H1 (cell line): Measurements from ENCODE around the gene CDH16. TPM values are rescaled to one million over a fixed set of nuclear protein-coding genes. Genes with fewer than 3 reads are reported as not detected.

Experiments
- CTCF ChIA-PET: fragments of 300-600 bp; sonication (Branson Sonifier 250); formaldehyde crosslinking; loops from one replicate; lab custom pipeline; 2021; ENCODE audit not compliant: partially characterized antibody; lab: Charles Lee
- POLR2A ChIA-PET: fragments of 300-600 bp; sonication (Branson Sonifier 250); formaldehyde crosslinking; loops from one replicate; lab custom pipeline; 2021; ENCODE audit warnings: inconsistent platforms; ENCODE audit not compliant: partially characterized antibody; lab: Charles Lee
- DNase-seq, 2 experiments: peaks; one replicate each; pipeline versions ENCODE4 v3.0.0 to v3.0.0-alpha.2; 2010 to 2022; ENCODE audit warnings: low spot score in 2 of 2, low read depth in 1 of 2, mixed read lengths in 1 of 2
- FAIRE-seq: peaks from 2 replicates; lab custom pipeline; 2011; peaks lifted over from hg19 to GRCh38; lab: Jason Lieb, UNC
- H2AFZ ChIP-seq: 2 replicates; pipeline ENCODE4 v1.8.1; 2012; ENCODE audit warnings: low read length, inconsistent platforms
- H2AK5ac ChIP-seq: 2 replicates; pipeline ENCODE4 v1.6.1; 2013; ENCODE audit warnings: low read depth, low read length
- H2BK120ac ChIP-seq: replicated peaks from 2 replicates; pipeline ENCODE3; 2013; ENCODE audit warnings: low read depth, low read length, inconsistent platforms
- H2BK12ac ChIP-seq: 2 replicates; pipeline ENCODE4 v1.6.1; 2013; ENCODE audit warnings: low read depth, low read length
- H2BK15ac ChIP-seq: 2 replicates; pipeline ENCODE4 v1.6.1; 2013; ENCODE audit warnings: low read length
- H2BK20ac ChIP-seq: 2 replicates; pipeline ENCODE4 v1.6.1; 2013; ENCODE audit warnings: low read length
- H2BK5ac ChIP-seq: 2 replicates; pipeline ENCODE4 v1.6.1; 2013; ENCODE audit warnings: low read depth, low read length
- H3K14ac ChIP-seq: 2 replicates; pipeline ENCODE4 v1.6.1; 2013; ENCODE audit warnings: inconsistent platforms; ENCODE audit not compliant: insufficient read length
- H3K18ac ChIP-seq: 2 replicates; pipeline ENCODE4 v1.6.1; 2013; ENCODE audit warnings: low read length; ENCODE audit errors: extremely low read depth
- H3K23ac ChIP-seq: 2 replicates; pipeline ENCODE4 v1.6.1; 2013; ENCODE audit warnings: inconsistent platforms; ENCODE audit not compliant: insufficient read length
- H3K23me2 ChIP-seq: 2 replicates; pipeline ENCODE4 v1.6.1; 2013; ENCODE audit warnings: low read depth, low read length
- H3K27ac ChIP-seq: 2 replicates; pipeline ENCODE4 v1.6.1; 2011; ENCODE audit warnings: low read depth, low read length, inconsistent platforms
- H3K27me3 ChIP-seq, 4 experiments: replicated peaks in 1 of 4; 1 replicate in 1 of 4; 2 replicates in 3 of 4; pipeline versions ENCODE4 v1.6.1 to v1.8.1; 2011 to 2013; ENCODE audit warnings: low read length in 3 of 4, mild to moderate bottlenecking in 3 of 4, inconsistent platforms in 2 of 4, mixed read lengths in 2 of 4, moderate library complexity in 1 of 4; ENCODE audit not compliant: control insufficient read depth in 3 of 4, insufficient read depth in 3 of 4; ENCODE audit errors: extremely low read depth in 1 of 4
- H3K36me3 ChIP-seq, 4 experiments: 2 replicates each; pipeline versions ENCODE4 v1.6.1 to v1.8.1; 2011 to 2013; ENCODE audit warnings: mild to moderate bottlenecking in 4 of 4, low read length in 3 of 4, moderate library complexity in 2 of 4, control low read depth in 1 of 4, inconsistent platforms in 1 of 4; ENCODE audit not compliant: insufficient read depth in 4 of 4, control insufficient read depth in 2 of 4
- H3K4ac ChIP-seq: replicated peaks from 2 replicates; pipeline ENCODE3; 2013; ENCODE audit warnings: low read length, low read depth, mixed read lengths, inconsistent platforms; ENCODE audit not compliant: insufficient read length
- H3K4me1 ChIP-seq, 4 experiments: replicated peaks in 1 of 4; 1 replicate in 1 of 4; 2 replicates in 3 of 4; pipeline versions ENCODE4 v1.6.1 to v1.8.1; 2011 to 2013; ENCODE audit warnings: low read length in 3 of 4, inconsistent platforms in 2 of 4, mixed read lengths in 1 of 4; ENCODE audit not compliant: insufficient read depth in 4 of 4, control insufficient read depth in 3 of 4
- H3K4me2 ChIP-seq, 2 experiments: 2 replicates each; pipeline versions ENCODE4 v1.6.1 to v1.8.1; 2011 to 2013; ENCODE audit warnings: low read depth in 2 of 2, low read length in 2 of 2, control low read depth in 1 of 2, inconsistent platforms in 1 of 2, mild to moderate bottlenecking in 1 of 2; ENCODE audit not compliant: insufficient read depth in 1 of 2
- H3K4me3 ChIP-seq, 4 experiments: fragments of 200-600, 300-600 bp in 1 of 4; sonication (generic), shearing (Covaris generic), sonication (Bioruptor Twin) in 1 of 4; 2 replicates each; pipeline versions ENCODE4 v1.5.1 to v1.8.1; 2011 to 2016; ENCODE audit warnings: low read length in 4 of 4, low read depth in 3 of 4, control low read depth in 2 of 4, inconsistent platforms in 2 of 4, mild to moderate bottlenecking in 2 of 4, mixed read lengths in 1 of 4, moderate library complexity in 1 of 4; ENCODE audit not compliant: insufficient read depth in 2 of 4; ENCODE audit errors: extremely low read depth in 1 of 4
- H3K56ac ChIP-seq: replicated peaks from 2 replicates; pipeline ENCODE3; 2013; ENCODE audit warnings: low read depth, mild to moderate bottlenecking, mixed read lengths, low read length, inconsistent platforms; ENCODE audit not compliant: insufficient read length
- H3K79me1 ChIP-seq: 2 replicates; pipeline ENCODE4 v1.6.1; 2013; ENCODE audit warnings: low read depth, low read length, control low read depth
- H3K79me2 ChIP-seq, 2 experiments: 2 replicates each; pipeline versions ENCODE4 v1.6.1 to v1.8.1; 2012 to 2013; ENCODE audit warnings: low read length in 2 of 2, mild to moderate bottlenecking in 2 of 2, inconsistent platforms in 1 of 2; ENCODE audit not compliant: insufficient read depth in 2 of 2, control insufficient read depth in 1 of 2
- H3K9ac ChIP-seq, 4 experiments: replicated peaks in 1 of 4; 1 replicate in 1 of 4; 2 replicates in 3 of 4; pipeline versions ENCODE4 v1.6.1 to v1.8.1; 2011 to 2013; ENCODE audit warnings: low read depth in 3 of 4, low read length in 3 of 4, control low read depth in 2 of 4, mild to moderate bottlenecking in 2 of 4, moderate library complexity in 2 of 4, inconsistent platforms in 1 of 4; ENCODE audit errors: extremely low read depth in 1 of 4
- H3K9me3 ChIP-seq, 2 experiments: 2 replicates each; pipeline versions ENCODE4 v1.6.1 to v1.8.1; 2012 to 2013; ENCODE audit warnings: mild to moderate bottlenecking in 2 of 2, moderate library complexity in 2 of 2, control low read depth in 1 of 2, inconsistent platforms in 1 of 2, low read depth in 1 of 2, low read length in 1 of 2, mixed read lengths in 1 of 2; ENCODE audit not compliant: insufficient read depth in 2 of 2
- H4K20me1 ChIP-seq, 2 experiments: replicated peaks in 1 of 2; 2 replicates each; pipeline versions ENCODE3 to v1.8.1; 2011 to 2013; ENCODE audit warnings: inconsistent platforms in 2 of 2, low read length in 2 of 2, mild to moderate bottlenecking in 1 of 2; ENCODE audit not compliant: insufficient read depth in 2 of 2, control insufficient read depth in 1 of 2
- H4K5ac ChIP-seq: 2 replicates; pipeline ENCODE4 v1.6.1; 2013; ENCODE audit warnings: low read length, low read depth, mixed read lengths, inconsistent platforms; ENCODE audit not compliant: insufficient read length
- H4K8ac ChIP-seq: 2 replicates; pipeline ENCODE4 v1.8.0; 2013; ENCODE audit warnings: mild to moderate bottlenecking, moderate library complexity, low read length, inconsistent platforms; ENCODE audit not compliant: insufficient read depth; ENCODE audit errors: extremely low read depth
- H4K91ac ChIP-seq: replicated peaks from 2 replicates; pipeline ENCODE3; 2013; ENCODE audit warnings: low read length, mixed read lengths, inconsistent platforms; ENCODE audit not compliant: insufficient read length
- BACH1 ChIP-seq: IDR thresholded peaks from 2 replicates; pipeline ENCODE4 v1.6.1; 2012; ENCODE audit warnings: low read length, improper control_type of control experiment
- WGBS, 2 experiments: shearing (Covaris generic) in 1 of 2; methylation state at CpG; one replicate each; pipeline versions ENCODE4 v1.1.6 to v1.1.7; 2013 to 2015; ENCODE audit warnings: low lambda C conversion rate in 2 of 2, mixed read lengths in 2 of 2, inconsistent platforms in 1 of 2, low coverage in 1 of 2, missing lambda C conversion rate in 1 of 2; ENCODE audit not compliant: insufficient replicate concordance in 2 of 2, insufficient coverage in 1 of 2, insufficient read length in 1 of 2; ENCODE audit errors: extremely low coverage in 1 of 2, missing lambda C conversion rate in 1 of 2; 5-methylcytosine and 5-hydroxymethylcytosine counted together
- polyA plus RNA-seq, 7 experiments: library from polyadenylated mRNA; depleted of rRNA in 3 of 7; stranded (reverse) in 5 of 7; unstranded in 2 of 7; fragments of >200 nt in 5 of 7; fragments of 200-250 nt in 2 of 7; gene quantifications; 1 replicate in 5 of 7; 2 replicates in 1 of 7; 4 replicates in 1 of 7; pipeline versions ENCODE4 v1.2.1 to v1.2.3, GENCODE V29; 2011 to 2013; ENCODE audit warnings: missing spikeins in 2 of 7, mixed read lengths in 2 of 7
- total RNA-seq: library from RNA; stranded (reverse); fragmentation: NEBNext Ultra II Directional; extraction: Animal tissue kit (Norgen Biotek cat#: 25700); gene quantifications from 2 replicates; pipeline ENCODE4 v1.2.1, GENCODE V29; 2021

Gene CDH16
- total and polyA plus RNA-seq, 2 of the 8 experiments (the other 6 are each of a cell fraction or from before 2014, with no cell fraction given) = not detected

DNA sequence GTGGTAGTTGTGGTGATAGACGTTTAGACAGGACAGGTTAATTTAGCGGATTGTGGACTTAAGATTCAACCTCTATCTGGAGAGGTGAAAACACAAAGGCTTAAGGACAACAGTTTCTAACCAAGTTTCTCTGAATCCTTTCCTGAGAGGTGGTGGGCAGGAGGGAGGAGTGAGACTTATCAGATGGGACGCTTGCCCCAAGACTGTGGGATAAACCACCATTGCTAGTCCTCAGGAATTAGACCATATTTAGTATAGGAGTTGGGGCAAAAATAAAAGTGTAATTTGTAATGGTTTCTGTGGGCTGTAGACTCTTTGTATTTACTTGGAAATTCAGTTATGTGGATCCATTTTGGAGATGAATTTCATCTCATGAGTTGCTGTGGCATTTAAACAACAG is 31.8 kb downstream of the CDH16 start:
- H4K8ac ChIP-seq = no peak overlapping the region
- no peaks in the 10 kb centered on the region for H3K9me3 ChIP-seq
- CTCF ChIA-PET = interaction anchor here (0.9 to 42.0 kb wide), 3 partner anchors 9 to 29 kb away, joined by 3 to 1009 read pairs (median 4); partner anchors contain the start of genes CDH16 and RRAD
- H2BK5ac ChIP-seq = no peak overlapping the region
- H4K5ac ChIP-seq = no peak overlapping the region
- POLR2A ChIA-PET = interaction anchor here (1.5 kb wide), 1 partner anchor 8 kb away, joined by 4 read pairs; no protein-coding TSS in a partner anchor
- H3K4me2 ChIP-seq = no peak overlapping the region
- H3K79me2 ChIP-seq = peaks cover 0 to 21% of the 10 kb centered on the region in 2 experiments; a peak in 2 of 4 replicates
- H3K14ac ChIP-seq = no peak overlapping the region
- H3K79me1 ChIP-seq = peaks cover 10% of the 10 kb centered on the region
- 95% methylated on average over 3 of the region's 3 CpGs; no CpG with 5 or more reads in 1 of the 2 experiments for WGBS, 2 experiments
- peaks cover 10 to 34% (median 22%) of the 10 kb centered on the region in 4 experiments for H3K36me3 ChIP-seq
- peaks cover 7 to 19% of the 10 kb centered on the region in 2 experiments for H4K20me1 ChIP-seq
- no peak overlapping the region for H2BK20ac ChIP-seq
- H3K27ac ChIP-seq = no peak overlapping the region
- FAIRE-seq = no peak
- no peak overlapping the region for H3K56ac ChIP-seq
- 0 out of 7 replicates have a peak, but pooled peaks cover 0 to 2% (median 0%) of the 10 kb centered on the region in 4 experiments for H3K4me1 ChIP-seq
- DNase-seq = no peak
- no peak for TF ChIP-seq BACH1
- H3K4me3 ChIP-seq = no peak overlapping the region
- H3K9ac ChIP-seq = no peak overlapping the region
- H3K23ac ChIP-seq = no peak overlapping the region
- no peak overlapping the region for H2AK5ac ChIP-seq
- H2BK120ac ChIP-seq = no peak overlapping the region
- H3K18ac ChIP-seq = no peak overlapping the region
- no peak overlapping the region for H3K4ac ChIP-seq
- no peak overlapping the region for H4K91ac ChIP-seq
- H2BK15ac ChIP-seq = no peak overlapping the region
- no peak overlapping the region for H2BK12ac ChIP-seq
- H3K23me2 ChIP-seq = no peaks in the 10 kb centered on the region
- H2AFZ ChIP-seq = no peak overlapping the region
- H3K27me3 ChIP-seq = no peaks in the 10 kb centered on the region
